ENCODE measurements around the gene TSPAN17. TPM values are rescaled to one million over a fixed set of nuclear protein-coding genes. Genes with fewer than 3 reads are reported as not detected.

TSPAN17 gene
- polyA plus RNA-seq, 1 of the 3 experiments (the other 2 are of a cell fraction), result 61.7 TPM

GRCh38 chr5:176621661-176622079 lies 25.6 kb upstream of the TSPAN17 start:
- WGBS (ENCODE audit: low lambda C conversion rate), result no CpG with 5 or more reads among the region's 13 CpGs
- no peaks in the 10 kb centered on the region for H3F3A ChIP-seq (replicated peaks; ENCODE audit: insufficient read depth)
- CTCF ChIA-PET, result interaction anchor here (0.7 to 7.2 kb wide), 11 partner anchors 9 to 205 kb away, joined by 3 to 49 read pairs (median 5); partner anchors contain the start of genes CLTB, EIF4E1B, FAF2 and SNCB
- H3K9ac ChIP-seq, result no peak overlapping the region
- H2AFZ ChIP-seq (ENCODE audit: low read depth), result no peak overlapping the region
- no peaks in the 10 kb centered on the region for H3K9me2 ChIP-seq
- DNase-seq, result peak; percentile 61
- no peaks in the 10 kb centered on the region for H4K20me1 ChIP-seq (ENCODE audit: insufficient read depth)
- TF ChIP-seq EZH2phosphoT487 (IDR thresholded peaks at IDR 0.05; ENCODE audit: borderline replicate concordance, low read depth), result no peak
- no peak for TF ChIP-seq EP300 (IDR thresholded peaks at IDR 0.05; ENCODE audit: borderline replicate concordance in 1 of 2, low read depth in 1 of 2, low read length in 1 of 2)
- no peak for TF ChIP-seq USF2 (IDR thresholded peaks at IDR 0.05; ENCODE audit: borderline replicate concordance, low read depth, low read length)
- no peak for TF ChIP-seq CTCF (IDR thresholded peaks at IDR 0.05)
- no peak for TF ChIP-seq POLR2AphosphoS5 (IDR thresholded peaks at IDR 0.05; ENCODE audit: low read depth, low read length)
- no peak for TF ChIP-seq MEF2A (IDR thresholded peaks at IDR 0.05; ENCODE audit: borderline replicate concordance, low read depth)
- TF ChIP-seq RFX5 (IDR thresholded peaks at IDR 0.05; ENCODE audit: low read length), result no peak
- no peak for TF ChIP-seq TEAD4 (IDR thresholded peaks at IDR 0.05; ENCODE audit: borderline replicate concordance, insufficient read depth)
- TF ChIP-seq, protein P1, sequence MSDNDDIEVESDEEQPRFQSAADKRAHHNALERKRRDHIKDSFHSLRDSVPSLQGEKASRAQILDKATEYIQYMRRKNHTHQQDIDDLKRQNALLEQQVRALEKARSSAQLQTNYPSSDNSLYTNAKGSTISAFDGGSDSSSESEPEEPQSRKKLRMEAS (IDR thresholded peaks at IDR 0.05; ENCODE audit: low read depth), result no peak
- no peak for TF ChIP-seq NFIC (IDR thresholded peaks at IDR 0.05; ENCODE audit: borderline replicate concordance)
- TF ChIP-seq SMC3 (IDR thresholded peaks at IDR 0.05; ENCODE audit: low read depth, low read length), result no peak
- TF ChIP-seq JUND (IDR thresholded peaks at IDR 0.05), result no peak
- no peak for TF ChIP-seq NRF1 (IDR thresholded peaks at IDR 0.05; ENCODE audit: low read depth, low read length)
- TF ChIP-seq USF1 (IDR thresholded peaks at IDR 0.05; ENCODE audit: borderline replicate concordance, low read depth), result no peak
- no peaks in the 10 kb centered on the region for H3K36me3 ChIP-seq (replicated peaks in 1 of 2; ENCODE audit: control insufficient read depth in 1 of 2, insufficient read depth in 2 of 2, low read length in 1 of 2)
- peaks cover under 1 to 19% of the 10 kb centered on the region in 2 experiments; a peak in 1 of 4 replicates for H3K4me1 ChIP-seq (ENCODE audit: control insufficient read depth in 1 of 2, insufficient read depth in 2 of 2, low read depth in 1 of 2, low read length in 1 of 2)
- H3K9me3 ChIP-seq, result no peaks in the 10 kb centered on the region
- no peaks in the 10 kb centered on the region for H3K79me2 ChIP-seq (ENCODE audit: insufficient read depth)
- no peak overlapping the region for H3K4me2 ChIP-seq
- POLR2A ChIA-PET, result interaction anchor here (1.0 to 1.2 kb wide), 3 partner anchors 13 to 93 kb away, joined by 3 to 6 read pairs (median 3); partner anchors contain the start of gene TSPAN17
- no peak overlapping the region for H3K4me3 ChIP-seq (ENCODE audit: low read depth in 2 of 2, low read length in 1 of 2)
- no peak overlapping the region for H3K27ac ChIP-seq (ENCODE audit: low read depth in 2 of 2, low read length in 1 of 2)
- H3K27me3 ChIP-seq (ENCODE audit: insufficient read depth), result peaks cover 21% of the 10 kb centered on the region
